Activated naive CD4-positive, alpha-beta T cell (primary cell): ENCODE data around the gene LYZL2.
"Not testable (repeated sequence)": the region's sequence is repeated elsewhere in the genome, so short reads cannot be mapped to it uniquely, and the experiment has no call there.

Source experiments
- DNase-seq, 4 experiments: peaks; one replicate each; lab custom pipeline; 2025; lab: John Stamatoyannopoulos, UW

Gene LYZL2

DNA sequence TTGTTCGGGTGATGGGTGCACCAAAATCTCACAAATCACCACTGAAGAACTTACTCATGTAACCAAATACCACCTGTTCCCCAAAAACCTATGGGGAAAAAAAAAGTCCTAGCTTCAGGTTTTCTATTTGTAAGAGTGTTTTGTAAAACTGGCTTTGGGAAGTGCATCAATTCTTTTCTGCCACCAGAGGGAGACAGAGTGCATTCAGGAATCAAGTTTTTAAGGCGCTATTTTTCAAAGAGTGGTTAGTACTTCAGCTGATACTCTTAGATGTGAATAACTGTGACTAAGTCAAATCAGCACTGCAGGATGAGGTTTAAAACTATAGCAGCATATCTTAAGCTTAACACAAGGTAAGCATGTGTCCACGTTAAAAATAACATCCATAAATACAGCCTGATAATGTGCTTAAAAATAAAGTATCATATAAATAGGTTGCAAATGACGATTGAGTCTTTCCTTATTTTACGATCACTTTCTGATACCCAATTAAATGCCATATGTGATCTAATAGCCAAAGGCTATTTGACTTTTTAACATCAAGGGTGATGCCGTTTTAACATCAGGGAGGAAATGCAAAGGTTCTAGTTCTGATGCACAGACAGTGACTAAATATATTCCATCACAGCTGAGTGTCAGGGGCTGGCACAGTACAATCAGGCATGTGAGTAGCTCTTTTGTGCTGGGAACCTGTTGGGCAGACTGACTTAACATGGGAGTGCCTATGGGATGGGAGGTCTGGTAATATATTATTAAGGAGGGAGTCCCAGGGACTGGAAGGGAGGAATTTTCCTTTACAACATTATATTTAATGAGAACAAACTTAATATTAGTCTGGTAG is 10.6 kb upstream of the LYZL2 start:
- no peak for DNase-seq

DNA sequence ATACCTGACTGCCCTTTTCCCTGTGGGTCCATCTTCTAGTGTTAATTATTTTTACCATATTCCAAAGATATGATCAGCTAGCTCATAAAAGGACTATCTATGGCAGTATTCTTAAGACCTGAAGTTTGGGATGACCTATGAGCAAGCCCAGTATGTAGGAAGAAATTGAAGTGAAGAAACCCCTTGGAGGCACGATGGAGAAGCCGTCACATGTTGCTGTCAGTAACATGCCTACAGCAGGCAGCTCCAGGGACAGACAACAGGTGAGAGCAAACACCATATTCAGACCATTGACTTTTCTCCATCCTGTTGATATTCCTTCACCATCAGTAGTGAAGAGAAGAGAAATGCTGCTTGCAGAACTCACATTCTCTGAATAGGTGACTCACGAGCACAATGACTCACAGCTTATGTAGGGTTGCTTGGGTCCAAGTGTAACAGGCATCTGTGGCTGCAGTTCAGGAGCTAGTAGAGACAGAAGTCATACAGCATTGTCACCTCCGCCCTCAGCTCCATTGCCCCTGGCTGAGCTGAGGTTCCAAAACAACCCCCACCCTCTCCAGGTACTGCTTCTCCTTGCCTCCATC is 8.4 kb upstream of the LYZL2 start:
- DNase-seq: no peak

DNA sequence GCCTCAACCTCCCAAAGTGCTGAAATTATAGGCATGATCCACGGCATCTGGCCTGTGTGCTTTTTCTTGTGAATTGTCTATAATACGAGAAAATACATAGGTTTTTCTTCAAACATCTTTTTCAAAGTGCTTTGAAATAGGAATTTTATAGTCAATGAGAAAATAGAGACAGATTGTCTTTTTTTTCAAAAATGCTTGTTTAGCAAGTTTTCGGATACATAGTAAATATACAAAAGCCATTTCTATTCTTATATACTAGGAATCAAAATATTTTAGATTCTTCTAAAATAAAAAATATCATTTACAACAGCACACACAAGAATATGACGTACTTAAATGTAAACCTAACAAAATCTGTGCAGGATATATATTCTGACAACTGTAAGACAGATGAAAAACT is 1.6 kb upstream of the LYZL2 start:
- no peak for DNase-seq

DNA sequence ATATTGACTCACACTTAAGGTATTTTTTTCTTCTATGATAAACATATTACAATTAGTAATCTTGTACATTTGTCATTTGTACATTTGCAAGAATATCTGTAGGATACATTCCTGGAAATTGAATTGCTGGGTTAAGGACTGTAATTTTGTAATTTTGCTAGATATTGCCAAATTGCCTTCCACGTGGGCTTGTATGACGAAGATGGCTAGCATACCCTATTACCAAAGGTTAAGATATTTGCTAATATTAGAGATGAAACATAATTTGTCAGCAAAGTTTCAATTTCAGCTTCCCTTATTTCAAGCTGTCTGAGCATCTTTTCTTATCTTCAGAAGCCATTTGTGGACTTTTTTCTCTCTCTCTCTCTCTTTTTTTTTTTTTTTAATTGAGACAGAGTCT is 1.0 kb upstream of the LYZL2 start:
- DNase-seq: no peak

DNA sequence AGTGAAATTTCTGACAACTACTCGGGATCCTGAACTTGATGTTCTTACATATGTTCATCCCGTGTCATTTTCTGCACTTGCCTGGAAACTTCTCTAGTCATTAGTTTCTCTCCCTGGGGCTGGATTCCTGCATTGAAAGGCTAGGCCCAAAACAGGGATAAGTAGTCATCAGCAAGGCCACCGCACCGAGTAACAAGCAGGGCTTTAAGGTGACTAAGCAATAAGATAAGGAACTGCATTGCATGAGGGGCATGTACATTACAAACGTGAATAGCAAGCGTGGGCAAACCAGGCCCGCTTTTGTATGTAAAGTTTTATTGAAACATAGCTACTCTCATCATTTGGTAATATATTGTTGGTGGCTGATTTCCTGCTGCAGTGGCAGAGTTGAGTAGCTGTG is 977 bp downstream of the LYZL2 start:
- DNase-seq: not testable (repeated sequence)

DNA sequence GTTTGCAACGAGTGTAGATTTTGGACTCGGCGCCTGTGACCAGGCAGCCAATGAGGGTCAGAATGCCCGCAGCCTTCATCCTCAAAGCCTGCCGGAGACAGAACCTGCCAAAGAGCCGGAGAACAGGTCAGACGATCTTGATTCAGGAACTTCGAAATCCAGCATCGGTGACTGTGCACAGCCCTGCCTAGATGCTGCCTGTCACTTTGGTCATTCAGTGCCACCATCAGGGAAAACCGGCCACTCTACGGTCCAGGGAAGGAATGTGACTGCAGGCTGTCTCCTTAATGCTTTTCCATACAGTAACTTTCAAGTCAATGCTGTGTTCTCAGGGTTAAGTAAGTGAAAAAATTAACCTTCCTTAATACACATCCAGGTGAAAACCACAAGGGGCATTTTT is 2.7 kb downstream of the LYZL2 start:
- not testable (repeated sequence) for DNase-seq

DNA sequence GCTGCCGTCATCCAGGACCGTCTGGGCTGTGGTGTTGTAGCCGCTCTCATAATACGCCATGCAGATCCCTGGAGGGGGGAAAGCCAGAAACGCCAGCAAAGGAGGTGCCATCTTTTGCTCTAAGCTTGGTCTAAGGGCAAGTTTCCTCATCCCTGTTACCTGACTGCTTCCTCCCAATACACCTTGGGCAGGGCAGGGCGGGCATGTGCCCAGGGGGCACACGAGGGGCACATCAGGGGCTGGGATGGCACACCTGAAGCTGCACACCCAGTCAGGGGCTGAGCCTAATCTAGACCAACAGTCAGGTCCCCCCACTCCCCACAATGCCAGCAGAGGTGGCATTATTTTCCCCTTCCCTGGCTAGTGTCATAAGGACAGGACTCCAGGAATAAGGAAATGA is 3.4 kb downstream of the LYZL2 start:
- DNase-seq: not testable (repeated sequence)

DNA sequence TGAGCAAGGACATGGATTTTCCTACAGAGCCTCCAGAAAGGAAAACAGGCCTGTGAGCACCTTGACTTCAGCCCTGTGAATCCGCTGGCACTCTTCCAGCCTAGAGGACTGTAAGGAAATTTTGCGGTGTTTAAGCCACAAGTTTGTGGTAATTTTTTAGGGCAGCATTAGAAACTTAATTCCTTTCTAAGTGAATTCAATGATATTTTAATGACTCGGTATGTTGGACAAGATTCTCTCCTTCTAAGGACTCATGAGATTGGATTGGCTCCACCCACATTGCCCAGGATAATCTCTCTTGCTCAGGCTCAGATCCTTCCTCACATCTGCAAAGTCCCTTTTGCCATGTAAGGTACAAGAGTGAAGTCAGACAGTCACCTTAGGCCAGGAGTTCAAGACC is 4.5 kb downstream of the LYZL2 start:
- DNase-seq: no peak

DNA sequence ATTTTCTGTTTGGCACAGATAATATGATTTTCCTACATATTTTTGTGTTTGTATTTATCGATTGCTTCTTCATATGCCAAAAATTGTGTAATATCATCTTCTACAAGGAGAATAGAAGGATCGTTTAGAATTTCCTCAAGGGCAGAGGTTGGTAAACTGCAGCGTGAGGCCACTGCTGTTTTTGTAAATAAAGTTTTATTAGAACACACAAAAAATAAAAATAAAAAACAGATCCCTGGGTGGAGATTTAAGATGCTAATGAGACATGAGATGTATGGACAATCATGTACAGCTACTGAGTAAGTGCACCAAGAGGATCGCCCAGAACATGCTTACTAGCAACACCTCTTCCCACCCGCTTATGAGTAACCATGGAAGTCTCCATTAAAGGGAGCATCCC is 9.6 kb downstream of the LYZL2 start:
- DNase-seq: no peak

DNA sequence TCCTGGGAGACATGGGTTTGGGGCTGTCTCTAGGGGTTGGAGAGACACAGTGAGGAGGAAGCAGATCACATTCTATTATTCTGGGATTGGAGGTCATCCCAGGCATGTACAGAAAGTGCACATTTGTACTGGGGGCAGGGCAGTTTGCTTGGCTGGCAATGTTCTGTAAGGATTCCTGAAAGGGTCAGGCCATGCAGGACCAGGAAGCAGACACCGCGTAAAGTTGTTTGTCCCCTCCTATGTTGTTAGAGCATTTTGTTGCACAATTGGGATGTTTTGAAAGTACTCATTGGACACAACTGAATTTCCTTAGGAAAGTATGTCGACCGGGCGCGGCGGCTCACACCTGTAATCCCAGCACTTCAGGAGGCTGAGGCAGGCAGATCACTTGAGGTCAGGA is 12.5 kb downstream of the LYZL2 start:
- DNase-seq: no peak

DNA sequence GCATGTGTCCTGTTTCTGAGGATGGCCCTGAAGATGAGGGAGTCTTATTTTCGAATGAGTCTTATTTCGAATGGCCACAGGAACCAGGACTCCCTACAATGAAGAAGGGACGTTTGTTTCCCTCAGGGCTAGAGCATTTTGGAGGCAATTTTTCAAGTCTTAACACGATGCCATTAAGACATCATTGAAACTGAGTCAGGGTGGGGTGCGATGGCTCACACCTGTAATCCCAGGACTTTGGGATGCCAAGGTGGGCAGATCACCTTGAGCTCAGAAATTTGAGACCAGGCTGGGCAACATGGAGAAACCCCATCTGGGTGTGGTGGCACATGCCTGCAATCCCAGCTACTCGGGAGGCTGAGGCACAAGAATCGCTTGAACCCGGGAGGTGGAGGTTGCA is 18.5 kb downstream of the LYZL2 start:
- DNase-seq: not testable (repeated sequence)

DNA sequence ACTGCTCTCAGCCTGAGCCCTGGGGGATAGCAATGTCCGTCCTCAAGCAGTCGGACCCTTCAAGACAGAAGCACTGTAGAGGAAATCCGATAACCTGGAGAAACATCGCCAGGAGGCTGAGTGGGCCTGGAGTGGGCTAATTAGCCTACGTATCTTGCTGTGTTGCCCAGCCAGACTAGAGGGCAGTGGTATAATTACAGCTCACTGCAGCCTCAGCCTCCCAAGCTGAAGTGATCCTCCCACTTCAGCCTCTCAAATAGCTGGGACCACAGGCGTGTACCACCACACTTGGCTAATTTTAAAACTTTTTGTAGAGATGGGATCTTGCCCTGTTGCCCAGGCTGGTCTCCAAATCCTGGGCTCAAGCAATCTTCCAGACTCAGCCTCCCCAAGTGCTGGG is 21.7 kb downstream of the LYZL2 start:
- DNase-seq: no peak

DNA sequence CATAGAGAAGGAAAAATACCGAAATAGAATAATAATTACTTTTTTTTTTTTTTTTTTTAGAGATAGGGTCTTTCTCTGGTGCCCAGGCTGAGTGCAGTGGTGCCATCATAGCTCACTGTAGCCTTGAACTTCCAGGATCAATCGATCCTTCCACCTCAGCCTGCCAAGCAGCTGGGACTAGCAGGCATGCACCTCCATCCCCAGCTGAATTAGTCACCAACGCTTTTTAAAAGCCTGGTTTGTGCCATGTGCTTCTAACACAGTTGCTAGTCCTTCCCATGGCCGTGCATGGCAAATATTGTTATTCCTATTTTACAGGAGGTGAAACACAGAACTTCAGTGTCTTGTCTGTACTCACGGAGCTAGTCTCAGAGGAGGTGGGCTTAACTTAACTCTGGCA is 23.2 kb downstream of the LYZL2 start:
- DNase-seq: no peak

DNA sequence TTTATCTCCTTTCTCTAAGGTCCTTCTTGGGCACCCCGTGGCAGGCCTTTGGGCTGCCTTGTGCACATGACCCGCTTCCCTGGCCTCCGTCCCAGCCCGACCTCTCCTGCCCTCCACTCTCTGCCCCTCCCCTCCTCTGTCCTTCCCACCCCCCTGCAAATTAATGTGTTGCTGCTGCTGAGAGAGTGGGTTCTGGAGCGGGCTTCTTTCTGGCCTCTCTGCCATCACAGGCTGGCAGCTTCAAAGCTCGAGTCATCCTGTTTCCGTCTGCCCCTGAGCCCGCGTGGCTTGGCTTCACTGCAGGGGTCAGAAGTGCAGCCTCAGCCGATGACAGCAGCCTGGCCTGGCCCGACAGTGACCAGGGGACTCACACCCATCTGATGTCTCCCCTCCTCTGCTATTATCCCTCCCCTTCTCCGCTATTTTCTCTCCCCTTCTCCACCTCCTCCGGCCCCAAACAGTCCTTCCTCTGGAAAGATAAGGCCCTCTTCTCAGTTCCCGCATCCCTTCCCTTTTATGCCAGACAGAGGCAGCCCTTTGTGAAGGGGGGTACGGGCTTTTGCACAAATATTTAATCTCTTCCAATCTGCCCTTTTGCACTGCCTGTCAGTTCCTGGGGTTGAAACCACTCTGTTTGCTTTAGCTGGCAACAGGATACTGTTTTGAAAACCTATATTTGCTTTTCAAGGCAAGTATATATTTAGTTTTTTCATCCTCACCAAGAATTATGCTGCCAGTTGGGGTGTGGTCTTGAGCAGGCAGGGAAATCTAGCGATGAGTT is 24.0 kb downstream of the LYZL2 start:
- not testable (repeated sequence) for DNase-seq

DNA sequence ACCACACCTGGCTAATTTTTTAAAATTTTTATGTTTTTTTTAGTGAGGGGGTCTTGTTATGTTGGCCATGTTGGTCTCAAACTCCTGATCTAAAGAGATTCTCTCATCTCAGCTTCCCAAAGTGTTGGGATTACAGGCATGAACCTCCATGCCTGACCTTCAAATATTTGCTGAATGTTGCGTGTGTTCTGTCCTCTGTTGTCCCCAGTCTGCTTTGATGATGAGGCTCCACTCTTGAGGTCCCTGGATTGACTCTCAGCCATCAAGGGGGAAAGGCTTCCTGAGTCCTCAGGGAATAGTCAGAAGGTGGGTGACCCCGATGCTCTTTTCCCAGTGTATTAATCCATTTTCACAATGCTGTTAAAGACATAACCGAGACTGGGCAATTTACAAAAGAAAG is 26.0 kb downstream of the LYZL2 start:
- DNase-seq: no peak

DNA sequence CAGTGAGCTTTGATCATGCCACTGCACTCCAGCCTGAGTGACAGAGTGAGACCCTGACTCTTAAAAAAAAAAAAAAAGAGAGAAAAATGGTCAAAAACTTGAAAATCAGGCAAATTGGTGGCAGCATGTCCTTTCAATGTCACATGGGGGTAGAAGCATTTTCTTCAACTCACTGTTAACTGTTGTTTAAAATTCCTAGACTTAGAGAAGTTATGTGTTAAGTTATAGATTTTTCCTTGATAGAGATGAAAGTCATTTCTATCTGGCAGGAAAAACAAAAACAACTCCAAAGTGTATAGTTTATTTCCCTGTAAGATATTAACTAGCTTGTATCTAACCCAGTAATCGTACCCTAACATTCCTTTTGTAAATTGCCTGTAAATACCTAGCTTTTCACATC is 26.8 kb downstream of the LYZL2 start:
- DNase-seq: no peak

DNA sequence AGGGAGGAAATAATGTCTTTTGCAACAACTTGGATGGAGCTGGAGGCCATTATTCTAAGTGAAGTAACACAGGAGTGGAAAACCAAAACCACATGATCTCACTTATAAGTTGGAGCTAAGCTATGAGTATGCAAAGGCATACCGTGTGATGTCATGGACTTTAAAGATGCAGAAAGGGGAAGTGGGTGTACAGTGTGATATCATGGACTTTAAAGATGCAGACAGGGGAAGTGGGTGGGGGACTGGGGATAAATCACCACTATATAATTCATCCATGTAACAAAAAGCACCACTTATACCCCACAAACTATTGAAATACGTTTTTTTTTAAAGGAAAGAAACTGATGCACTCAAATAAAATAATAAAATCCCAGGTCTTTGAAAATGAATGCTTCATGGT is 29.5 kb downstream of the LYZL2 start:
- DNase-seq: no peak

DNA sequence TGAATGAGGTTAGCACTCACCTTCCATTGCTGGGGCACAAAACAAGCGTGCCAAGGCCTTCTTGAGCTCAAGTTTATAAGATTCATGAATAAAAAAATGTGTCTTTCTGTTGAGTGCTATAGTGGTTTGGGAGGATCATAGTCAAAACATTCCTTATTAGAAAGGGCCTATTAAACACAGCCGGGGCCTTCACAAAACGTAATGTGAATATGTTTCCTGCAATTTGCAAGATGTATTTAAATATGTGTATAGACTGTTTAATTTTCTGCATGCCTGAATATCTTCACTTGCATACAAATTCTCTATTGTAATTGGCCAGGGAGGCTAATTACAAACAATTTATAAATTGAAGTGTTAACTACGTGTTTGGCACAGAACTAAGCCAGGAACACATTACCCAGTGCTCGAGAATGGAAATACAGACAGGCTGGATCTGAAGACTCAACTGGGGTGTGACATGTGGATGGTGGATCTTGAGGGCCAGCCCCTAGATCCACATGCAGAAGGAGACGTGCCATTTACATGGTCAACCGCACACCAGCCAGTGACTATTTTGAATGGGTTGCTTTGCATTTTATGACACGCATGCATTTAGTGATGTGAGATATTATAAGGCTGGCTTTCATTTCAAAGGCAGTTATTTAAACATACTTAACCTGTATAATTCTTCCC is 31.3 kb downstream of the LYZL2 start:
- no peak for DNase-seq

DNA sequence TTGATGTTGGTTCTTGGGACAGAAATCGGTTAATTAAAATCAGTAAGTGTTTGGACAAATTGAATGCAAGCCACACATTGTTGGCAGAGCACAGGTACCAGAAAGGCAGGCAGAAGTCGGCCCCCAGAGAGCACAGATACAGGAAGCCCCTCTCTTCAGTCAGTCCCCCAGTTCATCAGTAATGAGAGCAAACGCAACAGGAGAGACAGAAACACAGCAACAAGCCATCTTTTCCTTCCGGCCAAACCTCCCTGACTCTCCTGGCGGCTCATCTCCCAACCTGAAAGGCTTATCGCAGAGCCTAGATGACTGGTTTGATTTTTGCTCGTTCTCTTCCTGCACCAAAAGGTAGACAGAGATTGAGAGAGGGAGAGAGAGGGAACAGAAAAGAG is 32.1 kb downstream of the LYZL2 start:
- not testable (repeated sequence) for DNase-seq

DNA sequence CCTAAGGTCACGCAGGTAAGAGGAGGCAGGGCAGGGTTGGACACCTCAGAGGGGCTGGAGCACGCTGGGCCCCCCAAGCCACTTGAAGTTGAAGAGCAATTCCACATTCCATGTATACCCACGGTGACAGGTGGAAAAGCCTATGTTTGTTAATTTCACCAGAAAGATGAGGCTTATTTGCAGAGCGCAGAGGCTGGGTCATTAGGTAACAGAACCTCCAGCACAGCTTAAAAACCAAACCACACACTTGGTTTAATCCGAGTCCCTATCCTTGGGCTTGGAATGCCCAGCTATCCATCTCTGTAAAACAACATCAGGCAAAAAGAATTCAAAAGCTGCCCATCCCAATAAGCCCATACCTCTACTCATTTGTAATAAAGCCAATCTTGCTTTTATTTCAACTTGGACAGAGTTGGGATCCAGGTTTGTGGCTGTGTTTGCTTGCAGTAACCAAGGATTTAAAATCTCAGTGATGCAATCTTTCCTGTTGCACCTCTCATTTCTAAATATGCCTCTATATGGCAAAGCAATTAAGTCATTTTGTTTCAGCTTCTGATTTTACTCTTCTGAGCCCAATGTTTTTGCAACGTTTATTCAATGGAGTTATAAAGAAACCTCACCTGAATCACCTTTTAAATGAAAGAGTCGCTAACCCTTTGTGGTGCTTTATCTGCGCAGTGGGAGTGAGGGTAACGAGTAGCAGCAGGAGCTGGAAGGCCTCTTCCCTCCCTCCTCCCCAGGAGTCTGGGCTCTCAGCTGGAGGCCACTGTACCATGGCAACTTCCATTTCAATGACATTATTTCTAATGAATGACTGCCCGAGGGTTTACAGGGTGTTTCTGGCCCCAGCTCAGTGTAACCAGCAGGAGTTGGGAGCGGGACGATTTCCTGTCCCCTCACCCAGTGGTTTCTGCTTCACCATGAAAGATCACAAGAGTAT is 32.8 kb downstream of the LYZL2 start:
- DNase-seq: not testable (repeated sequence)

DNA sequence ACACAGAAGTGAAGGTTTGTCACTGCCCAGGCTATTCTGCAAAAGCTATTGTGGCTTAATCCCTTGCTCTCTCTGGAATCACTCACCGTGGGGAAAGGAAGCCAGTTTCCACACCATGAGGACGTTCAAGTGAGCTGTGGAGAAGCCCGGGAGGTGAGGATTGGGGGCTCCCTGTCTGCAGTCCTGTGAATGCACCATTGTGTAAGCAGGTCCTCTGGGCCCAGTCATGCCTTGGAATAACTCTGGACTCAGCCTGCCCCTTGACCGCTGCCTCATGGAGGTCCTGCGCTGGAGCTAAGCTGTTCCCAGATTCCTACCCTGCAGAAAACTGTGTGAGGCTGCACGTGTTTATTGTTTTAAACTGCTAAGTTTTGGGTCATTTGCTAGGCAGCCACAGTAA is 33.5 kb downstream of the LYZL2 start:
- DNase-seq: no peak
